K562 (cell line): Measurements from ENCODE around the gene RHEX. TPM values are rescaled to one million over a fixed set of nuclear protein-coding genes. Genes with fewer than 3 reads are reported as not detected.

Experiments used
- ATAC-seq: fragments of 200-7000 bp; cut with Tn5 transposase; 3 replicates; pipeline ENCODE4 v1.9.1; 2020; ENCODE audit warnings: moderate library complexity
- BruUV-seq: library from RNA; stranded (reverse); fragments of 400-500 nt; replicated peaks from 2 replicates; lab custom pipeline; 2021; lab: Mats Ljungman, UMichigan
- CTCF ChIA-PET: fragments of 300-600 bp; formaldehyde crosslinking; extraction: SDS; loops from one replicate; lab custom pipeline; 2021; ENCODE audit warnings: low intra/inter-chr PET ratio; lab: Yijun Ruan, JAX
- POLR2A ChIA-PET: fragments of 300-600, 350-650 bp; sonication (Branson Sonifier 250); formaldehyde crosslinking; extraction: SDS; loops from one replicate; lab custom pipeline; 2021; ENCODE audit warnings: antibody characterized with exemption, inconsistent platforms; lab: Yijun Ruan, JAX
- DNase-seq, 4 experiments: peaks; one replicate each; pipeline versions ENCODE4 v3.0.0 to v3.0.0-alpha.2; 2011 to 2018; ENCODE audit warnings: low spot score in 3 of 4, mixed read lengths in 3 of 4; ENCODE audit errors: extremely low read depth in 1 of 4
- FAIRE-seq: peaks from 2 replicates; lab custom pipeline; 2011; peaks lifted over from hg19 to GRCh38; lab: Jason Lieb, UNC
- H2AFZ ChIP-seq: 2 replicates; pipeline ENCODE4 v1.6.0; 2011; ENCODE audit warnings: low read depth, low read length, control low read depth, inconsistent platforms
- H3K27ac ChIP-seq: fragments of 200-600 bp; 3 replicates; pipeline ENCODE4 v1.8.0; 2011; ENCODE audit warnings: low read depth, mild to moderate bottlenecking, control low read depth, inconsistent platforms, low read length, moderate library complexity, mixed read lengths; ENCODE audit errors: extremely low read depth
- H3K27me3 ChIP-seq, 2 experiments: fragments of 300-600 bp in 1 of 2; 2 replicates in 1 of 2; 3 replicates in 1 of 2; pipeline versions ENCODE4 v1.6.0 to v1.8.0; 2011; ENCODE audit warnings: inconsistent platforms in 2 of 2, low read length in 2 of 2, mild to moderate bottlenecking in 1 of 2, mixed read lengths in 1 of 2, moderate library complexity in 1 of 2; ENCODE audit not compliant: control insufficient read depth in 2 of 2, insufficient read depth in 2 of 2
- H3K36me3 ChIP-seq: fragments of 300-600 bp; 3 replicates; pipeline ENCODE4 v1.8.0; 2011; ENCODE audit warnings: mild to moderate bottlenecking, low read length, inconsistent platforms; ENCODE audit not compliant: control insufficient read depth, insufficient read depth
- H3K4me1 ChIP-seq, 2 experiments: fragments of 200-600 bp in 1 of 2; replicated peaks in 1 of 2; 2 replicates in 1 of 2; 3 replicates in 1 of 2; pipeline versions ENCODE4 v1.5.1 to v1.8.0; 2011; ENCODE audit warnings: inconsistent platforms in 2 of 2, low read length in 2 of 2, mild to moderate bottlenecking in 1 of 2, mixed read lengths in 1 of 2, moderate library complexity in 1 of 2; ENCODE audit not compliant: control insufficient read depth in 2 of 2, insufficient read depth in 2 of 2
- H3K4me2 ChIP-seq: 2 replicates; pipeline ENCODE4 v1.6.1; 2011; ENCODE audit warnings: low read length, control low read depth, inconsistent platforms, mixed read lengths; ENCODE audit not compliant: insufficient read depth
- H3K4me3 ChIP-seq: fragments of 200-600 bp; sonication (generic), shearing (Covaris generic); 2 replicates; pipeline ENCODE4 v1.5.1; 2016; ENCODE audit warnings: control low read depth, inconsistent platforms
- H3K79me2 ChIP-seq: fragments of 200-600 bp; 3 replicates; pipeline ENCODE4 v1.8.0; 2011; ENCODE audit warnings: low read length, inconsistent platforms; ENCODE audit not compliant: control insufficient read depth, insufficient read depth
- H3K9ac ChIP-seq, 2 experiments: 2 replicates each; pipeline versions ENCODE4 v1.6.0 to v1.6.1; 2011; ENCODE audit warnings: low read depth in 2 of 2, low read length in 2 of 2, control low read depth in 1 of 2, inconsistent platforms in 1 of 2, mild to moderate bottlenecking in 1 of 2, mixed read lengths in 1 of 2; ENCODE audit not compliant: insufficient read depth in 1 of 2
- H3K9me1 ChIP-seq: one replicate; pipeline ENCODE4 v1.6.0; 2011; ENCODE audit warnings: inconsistent platforms, mild to moderate bottlenecking, low read length, moderate library complexity; ENCODE audit not compliant: control insufficient read depth, insufficient read depth
- H3K9me3 ChIP-seq: replicated peaks from 2 replicates; pipeline ENCODE4 v1.5.1; 2011; ENCODE audit warnings: low read depth, low read length, inconsistent platforms; ENCODE audit not compliant: control insufficient read depth, insufficient read depth
- H4K20me1 ChIP-seq: replicated peaks from 2 replicates; pipeline ENCODE4 v1.6.1; 2011; ENCODE audit warnings: low read length, inconsistent platforms, mixed read lengths; ENCODE audit not compliant: control insufficient read depth, insufficient read depth
- CBX2 ChIP-seq: fragments of 200-600 bp; sonication (generic); IDR thresholded peaks from one replicate; pipeline ENCODE4 v1.6.1; 2012; ENCODE audit warnings: mild to moderate bottlenecking, low read length, inconsistent platforms; ENCODE audit not compliant: insufficient read depth, poor library complexity, severe bottlenecking
- PTRF ChIP-seq: fragments of 450-650 bp; IDR thresholded peaks from 2 replicates; pipeline ENCODE4 v1.6.1; 2016; ENCODE audit warnings: mild to moderate bottlenecking, missing genetic modification characterization, missing compliant biosample characterization
- WGBS: fragments of 100-300 bp; shearing (Covaris generic); methylation state at CpG from one replicate; pipeline ENCODE4 v1.1.6; 2016; ENCODE audit warnings: low coverage, mixed read lengths; ENCODE audit not compliant: insufficient coverage; ENCODE audit errors: missing lambda C conversion rate; 5-methylcytosine and 5-hydroxymethylcytosine counted together
- in situ Hi-C: fragments of 300-500 bp; cut with MboI; formaldehyde crosslinking; loops from 4 replicates; pipeline ENCODE4 v1.15.0; 2018; ENCODE audit warnings: inconsistent platforms, mixed read lengths
- intact Hi-C: fragments of 100-400 bp; cut with micrococcal nuclease; formaldehyde crosslinking; loops from 2 replicates; pipeline ENCODE4 v1.14.2; 2022
- polyA plus RNA-seq, 8 experiments: library from polyadenylated mRNA; depleted of rRNA in 4 of 8; stranded (reverse) in 5 of 8; unstranded in 3 of 8; fragments of >200 nt; fragmentation: Nextera tagmentation in 2 of 8; fragmentation: Illumina TruSeq in 1 of 8; extraction: Ambion mirVana in 2 of 8; extraction: Trizol in 1 of 8; gene quantifications; 2 replicates each; pipeline versions ENCODE4 v1.2.1 to v1.2.3, GENCODE V29; 2011 to 2014; ENCODE audit warnings: inconsistent platforms in 1 of 8, missing spikeins in 1 of 8
- total RNA-seq, 7 experiments: library from RNA; depleted of rRNA in 6 of 7; stranded (reverse); fragments of >200 nt in 6 of 7; fragmentation: Illumina TruSeq in 2 of 7; extraction: Trizol in 2 of 7; gene quantifications; 2 replicates each; pipeline versions ENCODE4 v1.2.1 to v1.2.3, GENCODE V29; 2011 to 2021; ENCODE audit warnings: low replicate concordance in 1 of 7
- TF ChIP-seq, protein P1 (sequence below): conservative IDR thresholded peaks from 2 replicates; pipeline ENCODE4 v1.6.1; 2011; ENCODE audit warnings: low read depth, mild to moderate bottlenecking, low read length; ENCODE audit not compliant: control insufficient read depth

RHEX gene
- total and polyA plus RNA-seq, 9 of the 15 experiments (the other 6 are each of a cell fraction or from before 2014, with no cell fraction given), result not detected

GRCh38 chr1:206036663-206037455, 16.1 kb upstream of the RHEX start:
- Histone ChIP-seq H3K27me3 (peaks cover 34 to 47% of the 10 kb centered on the region in 2 experiments; a peak in 4 of 5 replicates), H4K20me1 (no peaks in the 10 kb centered on the region), H3K79me2 (no peaks in the 10 kb centered on the region), H3K9ac (no peak overlapping the region), H3K4me1 (no peaks in the 10 kb centered on the region), H2AFZ (no peak overlapping the region), H3K4me2 (no peak overlapping the region), H3K9me3 (no peaks in the 10 kb centered on the region), H3K36me3 (no peaks in the 10 kb centered on the region), H3K9me1 (no peaks in the 10 kb centered on the region), H3K4me3 (no peak overlapping the region), H3K27ac (no peak overlapping the region)
- ChIA-PET POLR2A (interaction anchor here (0.6 to 1.3 kb wide), 3 partner anchors 19 to 72 kb away, joined by 3 to 4 read pairs (median 3); no protein-coding TSS in a partner anchor), CTCF (interaction anchor here (0.8 kb wide), 1 partner anchor 1230 kb away, joined by 3 read pairs; no protein-coding TSS in a partner anchor)
- FAIRE-seq (no peak), DNase-seq (no peak), ATAC-seq (no peak)
- WGBS, result 0% methylated on average over 2 of the region's 2 CpGs
- TF ChIP-seq PTRF (tag), result no peak
- in situ Hi-C loops, result no loop called here
- no TSS peak for BruUV-seq
- intact Hi-C loops, result no loop called here

- in situ Hi-C loops, result no loop called here
- Histone ChIP-seq H3K9me3 (no peaks in the 10 kb centered on the region), H3K4me3 (no peak overlapping the region), H3K4me1 (no peaks in the 10 kb centered on the region), H3K9me1 (no peaks in the 10 kb centered on the region), H3K36me3 (no peaks in the 10 kb centered on the region), H3K27ac (no peak overlapping the region), H3K9ac (no peak overlapping the region), H4K20me1 (no peaks in the 10 kb centered on the region), H2AFZ (no peak overlapping the region), H3K79me2 (no peaks in the 10 kb centered on the region), H3K4me2 (no peak overlapping the region), H3K27me3 (peaks cover 32 to 51% of the 10 kb centered on the region in 2 experiments; a peak in 4 of 5 replicates)
- FAIRE-seq (no peak), ATAC-seq (no peak), DNase-seq (no peak)
- intact Hi-C loops, result no loop called here
- POLR2A ChIA-PET, result interaction anchor here (0.6 to 1.3 kb wide), 4 partner anchors 18 to 71 kb away, joined by 3 to 4 read pairs (median 4); no protein-coding TSS in a partner anchor
- TF ChIP-seq, protein P1, sequence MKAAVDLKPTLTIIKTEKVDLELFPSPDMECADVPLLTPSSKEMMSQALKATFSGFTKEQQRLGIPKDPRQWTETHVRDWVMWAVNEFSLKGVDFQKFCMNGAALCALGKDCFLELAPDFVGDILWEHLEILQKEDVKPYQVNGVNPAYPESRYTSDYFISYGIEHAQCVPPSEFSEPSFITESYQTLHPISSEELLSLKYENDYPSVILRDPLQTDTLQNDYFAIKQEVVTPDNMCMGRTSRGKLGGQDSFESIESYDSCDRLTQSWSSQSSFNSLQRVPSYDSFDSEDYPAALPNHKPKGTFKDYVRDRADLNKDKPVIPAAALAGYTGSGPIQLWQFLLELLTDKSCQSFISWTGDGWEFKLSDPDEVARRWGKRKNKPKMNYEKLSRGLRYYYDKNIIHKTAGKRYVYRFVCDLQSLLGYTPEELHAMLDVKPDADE, result no peak
- TF ChIP-seq CBX2, result peak; percentile 26
- WGBS, result 5% methylated on average over 9 of the region's 9 CpGs
- CTCF ChIA-PET, result no interaction called here
- no TSS peak for BruUV-seq
These were observed 15.4 kb upstream of the RHEX start for GRCh38 chr1:206037581-206037980.
